ENCODE results near the gene NAGPA.

Gene NAGPA

DNA sequence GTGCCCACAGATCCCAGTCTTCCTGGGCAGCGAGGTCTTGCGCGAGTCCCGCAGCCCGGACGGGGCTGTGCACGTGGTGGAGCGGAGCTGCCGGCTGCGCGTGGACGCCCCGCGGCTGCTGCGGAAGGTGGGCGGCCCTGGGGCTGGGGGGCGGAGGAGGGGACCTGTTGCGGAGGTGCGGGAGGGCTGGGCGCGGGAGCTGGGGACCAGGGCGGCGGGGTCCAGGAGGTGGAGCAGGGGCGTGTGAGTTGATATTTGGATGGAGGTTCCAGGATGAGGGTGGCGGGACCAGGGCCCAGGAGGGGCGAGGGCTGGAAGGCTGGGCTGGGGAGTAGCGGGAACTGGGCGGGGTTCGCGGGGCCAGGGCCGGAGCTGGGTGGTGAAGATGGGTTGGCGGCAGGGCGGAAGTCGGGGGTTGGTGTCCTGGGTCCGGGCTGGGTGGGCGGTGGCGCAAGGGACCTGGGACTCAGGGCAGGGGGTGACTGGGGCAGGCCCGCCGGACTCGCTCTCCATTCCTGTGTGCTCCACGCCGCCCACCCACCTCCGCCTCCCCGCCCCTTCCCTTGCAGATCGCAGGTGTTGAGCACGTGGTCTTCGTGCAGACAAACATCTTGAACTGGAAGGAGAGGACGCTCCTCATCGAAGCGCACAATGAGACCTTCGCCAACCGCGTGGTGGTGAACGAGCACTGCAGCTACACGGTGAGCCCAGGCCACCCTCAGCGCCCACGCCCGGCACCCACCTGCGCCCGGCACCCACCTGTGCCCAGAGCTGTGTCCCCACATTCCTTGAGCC, 46.0 kb downstream of the NAGPA start:
- H3K36me3 Mint-ChIP-seq = no peaks in the 10 kb centered on the region
- no peaks in the 10 kb centered on the region for H3K9me3 Mint-ChIP-seq (ENCODE audit: low read depth)
- peaks cover 27% of the 10 kb centered on the region for H3K27me3 Mint-ChIP-seq
- no peak overlapping the region for H3K4me3 Mint-ChIP-seq
- no peak overlapping the region for H3K27ac Mint-ChIP-seq
- H3K4me1 Mint-ChIP-seq (ENCODE audit: low read depth) = peaks cover 10% of the 10 kb centered on the region

DNA sequence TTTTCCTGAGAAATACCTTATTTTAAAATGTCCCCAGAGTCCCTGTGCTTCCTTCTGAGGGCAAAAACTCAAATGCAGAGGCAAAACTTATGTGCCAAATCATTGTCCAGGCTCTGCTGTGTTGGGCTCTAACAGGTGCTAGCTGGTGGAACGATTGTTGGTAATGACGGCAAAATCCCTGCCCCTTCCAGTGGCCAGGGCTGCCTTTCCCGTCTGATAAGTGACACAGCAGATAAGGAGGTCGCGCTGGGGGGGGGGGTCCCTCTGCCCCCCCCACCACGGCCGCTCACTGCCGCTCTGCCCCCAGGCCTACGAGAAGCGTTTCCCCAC, 46.5 kb downstream of the NAGPA start:
- no peaks in the 10 kb centered on the region for H3K9me3 Mint-ChIP-seq (ENCODE audit: low read depth)
- peak overlapping the region; percentile 12 for H3K4me3 Mint-ChIP-seq
- no peak overlapping the region for H3K27ac Mint-ChIP-seq
- H3K4me1 Mint-ChIP-seq (ENCODE audit: low read depth) = peaks cover 10% of the 10 kb centered on the region
- H3K36me3 Mint-ChIP-seq = no peaks in the 10 kb centered on the region
- peaks cover 23% of the 10 kb centered on the region for H3K27me3 Mint-ChIP-seq

DNA sequence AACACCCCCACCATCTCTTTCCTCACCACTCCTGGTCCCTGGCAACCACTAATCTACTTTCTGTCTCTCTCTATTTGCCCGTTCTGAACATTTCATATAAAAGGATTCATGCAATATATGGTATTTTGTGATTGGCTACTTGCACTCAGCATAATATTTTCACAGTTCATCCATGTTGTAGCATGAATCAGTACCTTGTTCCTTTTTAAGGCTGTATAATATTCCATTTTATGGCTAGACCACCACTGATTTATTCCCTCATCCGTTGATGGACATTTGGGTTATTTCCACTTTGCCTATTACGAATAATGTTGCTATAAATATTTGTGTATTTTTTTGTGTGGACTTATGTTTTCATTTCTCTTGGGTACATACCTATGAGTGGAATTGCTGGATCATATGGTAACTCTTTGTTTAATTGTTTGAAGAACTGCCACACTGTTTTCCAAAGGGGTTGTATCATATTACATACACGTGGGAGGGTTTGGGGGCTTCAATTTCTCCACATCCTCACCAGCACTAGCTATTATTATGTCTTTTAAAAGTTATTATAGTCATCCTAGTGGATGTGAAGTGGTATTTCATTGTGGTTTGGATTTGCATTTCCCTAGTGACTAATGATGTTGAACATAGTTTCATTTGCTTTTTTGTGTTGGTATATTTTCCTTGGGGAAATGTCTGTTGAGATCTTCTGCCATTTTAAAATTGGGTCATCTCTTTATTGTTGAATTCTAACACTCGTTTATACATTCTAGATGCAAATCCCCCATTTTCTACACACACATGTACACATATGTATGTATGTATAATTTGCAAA, 49.4 kb downstream of the NAGPA start:
- Mint-ChIP-seq H3K9me3 (ENCODE audit: low read depth) (no peaks in the 10 kb centered on the region), H3K4me1 (ENCODE audit: low read depth) (peaks cover 10% of the 10 kb centered on the region), H3K36me3 (no peaks in the 10 kb centered on the region), H3K4me3 (no peak overlapping the region), H3K27me3 (peaks cover 17% of the 10 kb centered on the region), H3K27ac (no peak overlapping the region)

DNA sequence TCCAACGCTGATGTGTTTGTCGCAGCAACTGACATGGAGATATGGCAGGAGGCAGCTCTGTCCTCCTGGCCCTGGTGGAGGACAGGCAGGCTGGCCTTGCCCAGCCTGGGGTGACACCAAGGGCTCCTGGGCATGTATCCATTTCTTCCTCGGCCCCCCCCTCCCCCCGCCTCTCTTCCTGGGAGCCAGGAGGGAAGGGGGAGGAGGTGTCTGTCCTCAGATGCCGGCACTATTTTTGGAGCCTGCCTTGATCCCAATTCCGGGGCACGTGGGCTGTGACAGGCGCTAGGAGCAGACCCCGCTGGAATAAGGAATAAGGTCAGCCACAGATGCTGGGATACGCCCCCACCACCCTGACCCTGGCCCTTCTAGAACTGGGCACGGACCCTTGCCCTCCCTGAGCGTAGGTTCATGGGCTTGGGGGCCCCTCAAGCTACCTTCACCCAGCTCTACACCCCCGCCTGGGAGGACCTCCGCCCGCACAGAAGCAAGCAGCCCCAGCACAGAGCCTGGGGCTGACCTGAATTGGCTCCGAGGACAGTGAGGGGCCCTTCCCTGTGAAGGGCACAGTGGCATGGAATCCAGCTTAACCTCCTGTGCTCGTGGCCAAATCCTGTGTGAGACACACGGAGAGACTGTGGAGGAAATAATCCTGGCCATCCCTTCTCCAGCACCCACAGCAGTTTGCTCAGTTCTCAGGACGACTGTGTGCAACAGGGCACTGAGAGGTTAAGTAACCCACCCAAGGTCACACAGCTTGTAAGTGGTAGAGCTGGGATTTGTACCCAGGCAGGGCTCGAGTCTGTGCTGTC, 51.5 kb downstream of the NAGPA start:
- Mint-ChIP-seq H3K27ac (no peak overlapping the region), H3K4me1 (ENCODE audit: low read depth) (peaks cover 4% of the 10 kb centered on the region), H3K9me3 (ENCODE audit: low read depth) (no peaks in the 10 kb centered on the region), H3K27me3 (peaks cover 11% of the 10 kb centered on the region), H3K36me3 (no peaks in the 10 kb centered on the region), H3K4me3 (no peak overlapping the region)

DNA sequence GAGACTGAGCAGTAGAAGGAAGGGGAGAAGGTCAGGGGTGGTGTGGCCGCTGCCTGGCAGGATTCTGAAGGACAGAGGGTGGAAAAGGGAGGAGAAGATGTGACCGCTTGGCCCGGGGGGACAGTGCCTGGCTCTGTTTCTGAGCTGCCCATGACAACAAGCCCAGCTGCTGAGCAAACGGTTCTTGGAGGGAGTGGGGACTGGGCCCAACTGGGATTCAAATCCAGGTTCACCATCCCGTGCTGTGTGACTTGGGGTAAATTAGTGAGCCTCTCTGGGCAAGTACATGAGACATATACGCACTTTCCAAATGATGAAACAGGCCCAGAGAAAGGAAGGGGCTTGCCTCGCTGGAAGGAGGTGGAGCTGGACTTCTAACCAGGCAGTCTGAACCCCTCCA, 52.3 kb downstream of the NAGPA start:
- H3K27me3 Mint-ChIP-seq = peaks cover 5% of the 10 kb centered on the region
- H3K27ac Mint-ChIP-seq = no peak overlapping the region
- no peaks in the 10 kb centered on the region for H3K4me1 Mint-ChIP-seq (ENCODE audit: low read depth)
- H3K4me3 Mint-ChIP-seq = no peak overlapping the region
- no peaks in the 10 kb centered on the region for H3K36me3 Mint-ChIP-seq
- no peaks in the 10 kb centered on the region for H3K9me3 Mint-ChIP-seq (ENCODE audit: low read depth)

DNA sequence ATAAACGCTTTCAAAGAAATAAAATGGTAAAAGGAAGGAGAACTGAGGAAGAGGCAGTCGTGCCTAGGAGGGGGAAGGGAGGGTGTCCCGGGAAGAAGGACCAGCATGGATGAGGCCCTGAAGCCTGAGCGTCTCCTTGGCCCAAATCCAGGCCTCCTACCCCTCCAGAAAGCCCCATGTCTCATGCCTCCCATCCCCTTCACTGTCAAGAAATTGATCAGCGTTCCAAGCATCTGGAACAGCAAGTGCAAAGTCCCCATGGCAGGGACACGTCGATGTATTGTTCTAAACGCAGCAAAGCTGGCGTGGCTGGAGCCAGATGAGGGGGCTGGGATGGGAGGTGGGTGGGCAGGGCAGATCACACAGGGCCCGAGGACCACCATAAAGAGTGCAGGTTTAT, 53.0 kb downstream of the NAGPA start:
- peaks cover 3% of the 10 kb centered on the region for H3K27me3 Mint-ChIP-seq

DNA sequence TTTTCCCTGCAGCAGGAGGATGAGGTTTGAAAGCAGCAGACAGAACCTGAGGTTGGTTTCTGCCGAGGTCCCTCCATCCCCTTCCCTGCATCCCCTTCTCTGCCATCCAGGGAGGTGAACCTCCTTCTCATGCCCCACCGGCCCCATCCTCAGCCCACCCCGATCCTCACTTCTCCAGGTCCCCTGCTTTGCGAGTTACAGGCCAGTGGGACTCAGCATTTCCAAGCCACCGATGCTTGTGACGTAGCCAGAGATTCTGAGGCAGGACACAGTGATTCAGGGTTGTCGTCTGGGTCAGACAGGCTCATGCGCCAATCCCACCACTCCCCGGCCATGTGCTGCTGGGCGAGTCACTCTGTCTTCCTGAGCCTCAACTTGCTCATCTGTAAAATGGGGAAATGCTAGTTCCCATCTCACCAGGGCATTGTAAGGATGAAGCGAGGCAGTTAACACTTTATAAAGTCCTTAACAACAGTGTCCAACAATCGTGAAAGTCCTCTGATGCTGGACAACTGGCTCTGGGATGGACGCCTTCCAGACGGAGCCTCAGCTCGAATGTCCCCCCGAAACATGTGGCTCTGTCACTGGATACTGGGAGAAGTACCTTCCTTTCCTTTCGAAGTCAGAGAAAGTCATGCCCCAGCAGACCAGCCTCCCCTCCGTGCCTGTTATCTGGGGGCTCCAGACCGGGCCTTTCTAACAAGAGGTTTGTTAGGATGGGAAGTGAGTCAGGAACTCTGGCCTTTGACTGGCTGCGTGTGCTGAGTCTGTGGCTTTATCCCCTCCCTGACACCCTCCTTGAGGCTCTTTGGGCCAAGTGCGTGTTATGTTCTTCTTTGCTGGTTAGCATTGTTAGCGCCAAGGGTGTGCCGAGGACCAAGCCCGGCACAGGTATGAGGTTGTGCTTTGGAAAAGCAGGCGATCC, 53.7 kb downstream of the NAGPA start:
- Mint-ChIP-seq H3K4me1 (ENCODE audit: low read depth) (no peaks in the 10 kb centered on the region), H3K36me3 (no peaks in the 10 kb centered on the region), H3K9me3 (ENCODE audit: low read depth) (no peaks in the 10 kb centered on the region), H3K27me3 (peaks cover 3% of the 10 kb centered on the region), H3K4me3 (no peak overlapping the region), H3K27ac (no peak overlapping the region)

More for the DNA sequence above, 53.0 kb downstream of the NAGPA start:
- no peak overlapping the region for H3K27ac Mint-ChIP-seq
- H3K9me3 Mint-ChIP-seq (ENCODE audit: low read depth) = no peaks in the 10 kb centered on the region
- no peak overlapping the region for H3K4me3 Mint-ChIP-seq
- no peaks in the 10 kb centered on the region for H3K4me1 Mint-ChIP-seq (ENCODE audit: low read depth)
- H3K36me3 Mint-ChIP-seq = no peaks in the 10 kb centered on the region

DNA sequence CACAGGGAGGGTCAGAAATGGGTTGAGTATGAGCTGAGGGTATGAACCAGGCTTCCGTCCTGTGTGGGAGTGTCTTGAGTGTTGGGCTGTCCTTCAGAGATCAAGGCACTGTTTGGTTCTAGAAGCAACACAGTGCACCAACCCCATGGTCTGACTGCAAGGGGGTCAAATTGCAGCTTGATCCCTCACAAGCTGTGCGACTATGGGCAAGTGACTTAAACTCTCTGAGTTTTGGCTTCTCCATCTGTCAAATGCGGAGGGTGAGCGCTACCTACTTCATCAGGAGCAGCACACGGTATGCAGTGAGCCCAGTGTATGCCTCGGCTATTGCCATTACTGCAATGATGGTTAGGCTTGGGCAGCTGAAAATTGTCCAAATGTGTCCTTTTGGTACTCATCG, 54.6 kb downstream of the NAGPA start:
- Mint-ChIP-seq H3K9me3 (ENCODE audit: low read depth) (no peaks in the 10 kb centered on the region), H3K27me3 (peaks cover 3% of the 10 kb centered on the region), H3K4me1 (ENCODE audit: low read depth) (no peaks in the 10 kb centered on the region), H3K4me3 (no peak overlapping the region), H3K36me3 (no peaks in the 10 kb centered on the region), H3K27ac (no peak overlapping the region)

DNA sequence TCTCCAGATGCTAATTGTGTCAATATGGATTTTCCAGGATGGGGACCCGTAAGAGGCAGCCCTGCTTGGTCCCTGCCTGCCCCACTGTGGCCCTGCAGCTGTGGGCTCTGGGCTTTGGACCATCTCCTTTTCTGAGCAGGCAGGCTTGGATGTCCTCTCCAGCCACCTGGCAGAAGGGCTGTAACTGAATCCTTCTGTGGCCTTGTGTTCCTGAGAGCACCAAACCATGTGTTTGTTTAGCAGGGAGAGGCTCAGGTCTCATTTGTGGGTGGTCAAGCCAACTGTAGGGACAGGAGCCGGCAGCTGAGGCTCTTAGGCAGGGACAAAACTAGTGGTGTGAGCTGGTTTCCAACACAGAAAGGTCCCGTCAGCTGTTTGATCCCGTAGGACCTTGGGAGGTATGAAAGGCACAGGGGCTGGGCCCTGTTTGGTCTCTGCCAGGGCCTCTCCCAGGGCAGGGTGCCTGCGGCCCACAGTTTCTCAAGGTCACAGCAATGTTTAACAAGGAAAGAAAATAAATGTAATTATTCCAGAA, 57.1 kb downstream of the NAGPA start:
- Mint-ChIP-seq H3K4me3 (no peak overlapping the region), H3K27me3 (peaks cover 3% of the 10 kb centered on the region), H3K4me1 (ENCODE audit: low read depth) (no peaks in the 10 kb centered on the region)

DNA sequence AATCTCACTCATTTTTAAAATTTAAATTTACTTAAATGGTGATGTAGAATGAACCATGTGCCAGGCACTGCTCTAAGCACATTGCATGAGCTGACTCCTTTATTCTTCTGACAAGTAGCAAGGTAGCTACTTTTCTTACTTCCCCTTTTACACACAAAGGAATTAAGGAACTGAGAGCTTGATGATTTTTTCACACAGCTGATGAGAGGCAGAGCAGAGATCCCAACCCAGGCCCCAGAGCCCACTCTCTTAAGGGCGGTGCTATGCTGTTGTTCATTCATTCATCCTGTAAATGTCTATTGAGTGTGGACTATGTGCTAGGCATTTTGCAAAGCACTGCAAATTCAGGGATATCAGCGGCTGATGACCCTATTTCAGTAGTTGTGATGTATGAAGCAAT, 57.7 kb downstream of the NAGPA start:
- Mint-ChIP-seq H3K27ac (no peak overlapping the region), H3K27me3 (peaks cover 6% of the 10 kb centered on the region), H3K4me3 (no peak overlapping the region), H3K4me1 (ENCODE audit: low read depth) (no peaks in the 10 kb centered on the region), H3K36me3 (no peaks in the 10 kb centered on the region), H3K9me3 (ENCODE audit: low read depth) (no peaks in the 10 kb centered on the region)

More for the DNA sequence above, 57.1 kb downstream of the NAGPA start:
- Mint-ChIP-seq H3K36me3 (no peaks in the 10 kb centered on the region), H3K27ac (no peak overlapping the region), H3K9me3 (ENCODE audit: low read depth) (no peaks in the 10 kb centered on the region)
